ENCODE results near the gene SP2.
"Not testable (repeated sequence)": the region's sequence is repeated elsewhere in the genome, so short reads cannot be mapped to it uniquely, and the experiment has no call there.

Gene SP2

DNA sequence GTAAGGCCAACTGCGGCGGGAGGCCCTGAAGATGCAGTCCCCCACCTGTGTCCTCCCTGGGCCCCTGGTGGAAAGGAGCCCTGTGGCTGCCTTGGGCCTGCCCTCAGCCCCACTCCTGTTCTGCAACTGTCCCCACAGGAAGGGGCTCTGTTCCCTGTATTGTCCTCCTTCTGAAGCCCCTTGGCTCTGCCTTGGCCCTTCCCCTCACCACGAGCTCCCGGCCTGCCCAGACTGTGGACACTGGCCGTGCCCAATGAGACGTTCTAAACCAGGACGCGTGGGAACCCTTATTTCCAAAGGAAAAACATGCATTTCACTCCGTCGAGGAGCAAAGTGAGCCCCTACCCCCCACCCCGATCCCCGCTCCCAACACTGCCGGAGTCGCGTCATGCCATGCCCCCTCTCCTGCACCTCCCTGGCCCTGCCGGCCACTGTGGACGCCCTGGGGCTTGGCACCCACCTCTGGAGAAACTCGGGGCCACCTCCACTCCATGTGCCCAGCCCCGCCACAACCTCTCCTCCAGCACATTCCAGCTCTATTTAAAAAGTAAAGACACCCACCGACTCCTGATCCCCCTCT is 31.9 kb downstream of the SP2 start:
- Histone ChIP-seq H3K27ac (ENCODE audit: low read depth, low read length, severe bottlenecking) (no peak overlapping the region), H3K4me3 (ENCODE audit: extremely low read depth, insufficient read depth, low read length, poor library complexity, severe bottlenecking) (no peak overlapping the region), H3K4me1 (ENCODE audit: control insufficient read depth, insufficient read depth, low read length, poor library complexity, severe bottlenecking) (no peaks in the 10 kb centered on the region), H3K36me3 (ENCODE audit: control insufficient read depth, insufficient read depth, low read length) (peaks cover 46% of the 10 kb centered on the region), H3K9me3 (ENCODE audit: control insufficient read depth, low read length) (no peaks in the 10 kb centered on the region)
- 97 to 100% methylated on average over 5 to 18 of the region's 20 CpGs for WGBS, 2 experiments (ENCODE audit: insufficient coverage in 2 of 2)

- Histone ChIP-seq H3K9me3 (ENCODE audit: control insufficient read depth, low read length) (no peaks in the 10 kb centered on the region), H3K27ac (ENCODE audit: low read depth, low read length, severe bottlenecking) (no peak overlapping the region), H3K4me3 (ENCODE audit: extremely low read depth, insufficient read depth, low read length, poor library complexity, severe bottlenecking) (no peak overlapping the region), H3K36me3 (ENCODE audit: control insufficient read depth, insufficient read depth, low read length) (peaks cover 41% of the 10 kb centered on the region), H3K4me1 (ENCODE audit: control insufficient read depth, insufficient read depth, low read length, poor library complexity, severe bottlenecking) (no peaks in the 10 kb centered on the region)
- WGBS, 2 experiments (ENCODE audit: insufficient coverage in 2 of 2), result no CpG with 5 or more reads among the region's 2 CpGs
Observed at GRCh38 chr17:47928415-47928814, 32.4 kb downstream of the SP2 start.

DNA sequence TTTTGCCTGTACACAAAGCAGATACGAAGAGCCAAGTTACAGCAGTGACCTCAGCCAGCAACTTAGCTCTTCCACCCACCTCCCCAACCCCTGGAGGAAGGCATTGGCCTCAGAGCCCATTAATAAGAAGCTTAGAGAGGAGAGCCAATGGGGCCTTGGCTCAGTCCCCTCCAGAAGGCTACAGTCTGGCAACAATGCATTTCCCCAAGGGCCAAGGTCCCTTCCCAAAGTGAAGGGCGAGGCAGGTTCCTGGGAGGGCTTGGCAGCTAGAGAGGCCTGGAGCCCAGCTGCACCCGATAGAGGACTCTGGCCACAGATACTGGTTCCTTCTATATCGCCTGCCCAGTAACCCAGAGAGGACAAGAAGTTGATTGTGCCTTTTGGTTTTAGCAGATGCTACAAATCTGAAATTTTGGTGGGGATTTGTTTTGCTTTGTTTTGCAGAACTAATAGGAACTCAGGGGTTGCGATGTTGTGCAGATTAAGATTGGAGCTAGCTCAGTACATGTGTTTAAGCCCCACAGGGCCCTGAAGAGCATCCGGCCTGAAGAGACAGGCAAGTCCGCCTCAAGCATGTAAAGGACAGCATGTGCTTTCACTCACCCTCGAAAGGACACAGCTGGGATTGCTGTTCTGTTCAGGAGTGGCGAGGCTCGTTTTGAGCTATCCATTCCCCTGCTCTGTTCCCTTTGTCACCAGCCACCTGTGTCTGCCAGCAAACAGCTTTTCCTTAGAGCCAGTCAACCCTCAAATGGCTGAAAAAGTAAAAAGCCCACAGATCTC is 33.4 kb downstream of the SP2 start:
- WGBS, 2 experiments (ENCODE audit: insufficient coverage in 2 of 2), result 78 to 89% methylated on average over 8 to 10 of the region's 10 CpGs
- Histone ChIP-seq H3K9me3 (ENCODE audit: control insufficient read depth, low read length) (no peaks in the 10 kb centered on the region), H3K27ac (ENCODE audit: low read depth, low read length, severe bottlenecking) (no peak overlapping the region), H3K4me3 (ENCODE audit: extremely low read depth, insufficient read depth, low read length, poor library complexity, severe bottlenecking) (no peak overlapping the region), H3K4me1 (ENCODE audit: control insufficient read depth, insufficient read depth, low read length, poor library complexity, severe bottlenecking) (no peaks in the 10 kb centered on the region), H3K36me3 (ENCODE audit: control insufficient read depth, insufficient read depth, low read length) (peaks cover 33% of the 10 kb centered on the region)

GRCh38 chr17:47931848-47932247 is 35.8 kb downstream of the SP2 start:
- H3K27ac ChIP-seq (ENCODE audit: low read depth, low read length, severe bottlenecking), result no peak overlapping the region
- H3K4me3 ChIP-seq (ENCODE audit: extremely low read depth, insufficient read depth, low read length, poor library complexity, severe bottlenecking), result no peak overlapping the region
- WGBS, 2 experiments (ENCODE audit: insufficient coverage in 2 of 2), result 86 to 93% methylated on average over 1 to 2 of the region's 4 CpGs
- no peaks in the 10 kb centered on the region for H3K9me3 ChIP-seq (ENCODE audit: control insufficient read depth, low read length)
- H3K4me1 ChIP-seq (ENCODE audit: control insufficient read depth, insufficient read depth, low read length, poor library complexity, severe bottlenecking), result no peaks in the 10 kb centered on the region
- peaks cover 10% of the 10 kb centered on the region for H3K36me3 ChIP-seq (ENCODE audit: control insufficient read depth, insufficient read depth, low read length)

GRCh38 chr17:47934856-47935255 is 38.8 kb downstream of the SP2 start:
- Histone ChIP-seq H3K27ac (ENCODE audit: low read depth, low read length, severe bottlenecking) (no peak overlapping the region), H3K36me3 (ENCODE audit: control insufficient read depth, insufficient read depth, low read length) (no peaks in the 10 kb centered on the region), H3K4me1 (ENCODE audit: control insufficient read depth, insufficient read depth, low read length, poor library complexity, severe bottlenecking) (no peaks in the 10 kb centered on the region), H3K9me3 (ENCODE audit: control insufficient read depth, low read length) (no peaks in the 10 kb centered on the region), H3K4me3 (ENCODE audit: extremely low read depth, insufficient read depth, low read length, poor library complexity, severe bottlenecking) (no peak overlapping the region)
- WGBS, 2 experiments (ENCODE audit: insufficient coverage in 2 of 2), result 93 to 100% methylated on average over 1 of the region's 1 CpG

DNA sequence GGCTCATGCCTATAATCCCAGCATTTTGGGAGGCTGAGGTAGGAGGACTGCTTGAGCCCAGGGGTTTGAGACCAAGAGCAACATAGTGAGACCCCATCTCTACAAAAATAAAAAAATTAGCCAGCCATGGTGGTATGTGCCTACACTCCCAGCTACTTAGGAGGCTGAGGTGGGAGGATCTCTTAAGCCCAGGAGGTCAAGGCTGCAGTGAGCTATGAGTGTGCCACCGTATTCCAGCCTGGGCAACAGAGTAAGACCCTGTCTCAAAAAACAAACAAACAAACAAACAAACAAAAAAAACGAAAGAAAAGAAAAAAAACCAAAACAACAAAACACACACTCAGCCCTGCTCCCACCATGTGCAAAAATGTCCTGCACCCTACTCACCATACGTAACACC is 39.4 kb downstream of the SP2 start:
- not testable (repeated sequence) for H3K4me3 ChIP-seq (ENCODE audit: extremely low read depth, insufficient read depth, low read length, poor library complexity, severe bottlenecking); H3K27ac ChIP-seq (ENCODE audit: low read depth, low read length, severe bottlenecking); H3K4me1 ChIP-seq (ENCODE audit: control insufficient read depth, insufficient read depth, low read length, poor library complexity, severe bottlenecking); H3K9me3 ChIP-seq (ENCODE audit: control insufficient read depth, low read length); H3K36me3 ChIP-seq (ENCODE audit: control insufficient read depth, insufficient read depth, low read length)
- no CpG with 5 or more reads among the region's 3 CpGs for WGBS, 2 experiments (ENCODE audit: insufficient coverage in 2 of 2)

DNA sequence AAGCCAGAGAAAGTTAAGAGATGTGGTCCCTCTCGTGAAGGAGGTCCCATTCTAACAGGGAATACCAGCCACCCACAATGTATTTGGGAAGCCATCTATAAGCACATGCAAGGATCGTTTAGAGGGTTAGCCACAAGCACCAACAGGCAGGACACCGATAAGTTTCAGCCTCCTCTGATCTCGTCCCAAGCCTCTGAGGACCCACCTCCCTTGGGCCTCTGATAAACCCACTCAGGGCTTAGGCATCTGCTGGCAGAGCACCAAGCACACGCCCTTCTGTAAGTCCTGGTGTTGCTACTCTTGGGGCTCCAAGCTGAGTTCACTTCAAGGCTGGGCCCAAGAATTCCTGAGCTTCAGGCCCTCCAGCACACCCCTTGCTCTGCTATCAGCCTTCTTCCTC is 39.9 kb downstream of the SP2 start:
- H3K36me3 ChIP-seq (ENCODE audit: control insufficient read depth, insufficient read depth, low read length), result no peaks in the 10 kb centered on the region
- H3K27ac ChIP-seq (ENCODE audit: low read depth, low read length, severe bottlenecking), result no peak overlapping the region
- H3K4me1 ChIP-seq (ENCODE audit: control insufficient read depth, insufficient read depth, low read length, poor library complexity, severe bottlenecking), result no peaks in the 10 kb centered on the region
- WGBS, 2 experiments (ENCODE audit: insufficient coverage in 2 of 2), result 84 to 93% methylated on average over 4 to 5 of the region's 5 CpGs
- no peaks in the 10 kb centered on the region for H3K9me3 ChIP-seq (ENCODE audit: control insufficient read depth, low read length)
- H3K4me3 ChIP-seq (ENCODE audit: extremely low read depth, insufficient read depth, low read length, poor library complexity, severe bottlenecking), result no peak overlapping the region

- H3K27ac ChIP-seq (ENCODE audit: low read depth, low read length, severe bottlenecking), result no peak overlapping the region
- H3K4me1 ChIP-seq (ENCODE audit: control insufficient read depth, insufficient read depth, low read length, poor library complexity, severe bottlenecking), result peaks cover 7% of the 10 kb centered on the region
- 89 to 97% methylated on average over 3 to 4 of the region's 5 CpGs for WGBS, 2 experiments (ENCODE audit: insufficient coverage in 2 of 2)
- no peak overlapping the region for H3K4me3 ChIP-seq (ENCODE audit: extremely low read depth, insufficient read depth, low read length, poor library complexity, severe bottlenecking)
- no peaks in the 10 kb centered on the region for H3K9me3 ChIP-seq (ENCODE audit: control insufficient read depth, low read length)
- no peaks in the 10 kb centered on the region for H3K36me3 ChIP-seq (ENCODE audit: control insufficient read depth, insufficient read depth, low read length)
Observed at GRCh38 chr17:47937941-47938340, 41.9 kb downstream of the SP2 start.

DNA sequence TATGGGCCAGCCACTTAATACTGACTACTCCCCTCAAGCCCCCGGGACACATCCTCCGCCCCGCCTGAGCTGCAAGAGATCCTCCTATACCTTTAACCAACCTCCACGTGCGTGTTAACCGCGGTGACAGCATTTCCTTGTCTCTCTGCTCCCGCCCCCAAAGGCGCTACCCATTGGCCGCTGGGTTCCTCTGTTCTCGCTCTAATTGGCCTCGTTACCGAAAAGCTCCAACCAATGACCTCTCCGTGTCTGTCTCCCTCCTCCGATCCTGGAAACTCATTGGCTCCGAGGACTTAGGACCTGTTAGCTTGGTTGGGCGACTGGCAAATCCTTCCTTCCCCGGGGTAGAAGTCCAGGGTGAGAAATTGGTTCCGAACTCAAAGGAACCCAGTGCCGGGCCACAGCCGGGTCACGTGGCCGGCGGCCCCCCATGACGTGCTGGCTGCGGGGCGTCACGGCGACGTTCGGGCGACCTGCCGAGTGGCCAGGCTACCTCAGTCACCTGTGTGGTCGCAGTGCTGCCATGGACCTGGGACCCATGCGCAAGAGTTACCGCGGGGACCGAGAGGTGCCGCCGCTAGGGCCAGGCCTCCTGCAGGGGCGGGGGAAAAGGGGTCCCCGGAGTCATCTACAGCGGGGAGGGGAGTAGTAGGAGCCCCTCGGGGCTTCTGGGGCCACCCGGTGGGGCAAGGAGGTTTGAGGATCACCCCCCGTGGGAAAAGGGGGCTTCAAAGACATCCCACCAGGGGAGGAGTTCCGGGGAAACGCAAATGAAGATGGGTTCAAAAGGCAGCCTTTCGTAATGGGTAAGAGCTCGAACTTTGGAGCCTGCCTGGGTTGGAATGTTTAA is 45.4 kb downstream of the SP2 start, which contains the start of gene PNPO:
TSS of gene PNPO (plus strand) at position 326 of the 850 bp plus-strand sequence. CDS start at position 431, 105 bp downstream.
- Histone ChIP-seq H3K9me3 (ENCODE audit: control insufficient read depth, low read length) (no peaks in the 10 kb centered on the region), H3K4me3 (ENCODE audit: extremely low read depth, insufficient read depth, low read length, poor library complexity, severe bottlenecking) (peak within 1 kb of the TSS; percentile 60), H3K36me3 (ENCODE audit: control insufficient read depth, insufficient read depth, low read length) (no peaks in the 10 kb centered on the region), H3K4me1 (ENCODE audit: control insufficient read depth, insufficient read depth, low read length, poor library complexity, severe bottlenecking) (peaks cover 7% of the 10 kb centered on the region), H3K27ac (ENCODE audit: low read depth, low read length, severe bottlenecking) (no peak within 1 kb of the TSS)
- WGBS, 2 experiments (ENCODE audit: insufficient coverage in 2 of 2), result 7 to 15% methylated on average over 37 to 43 of the region's 50 CpGs

DNA sequence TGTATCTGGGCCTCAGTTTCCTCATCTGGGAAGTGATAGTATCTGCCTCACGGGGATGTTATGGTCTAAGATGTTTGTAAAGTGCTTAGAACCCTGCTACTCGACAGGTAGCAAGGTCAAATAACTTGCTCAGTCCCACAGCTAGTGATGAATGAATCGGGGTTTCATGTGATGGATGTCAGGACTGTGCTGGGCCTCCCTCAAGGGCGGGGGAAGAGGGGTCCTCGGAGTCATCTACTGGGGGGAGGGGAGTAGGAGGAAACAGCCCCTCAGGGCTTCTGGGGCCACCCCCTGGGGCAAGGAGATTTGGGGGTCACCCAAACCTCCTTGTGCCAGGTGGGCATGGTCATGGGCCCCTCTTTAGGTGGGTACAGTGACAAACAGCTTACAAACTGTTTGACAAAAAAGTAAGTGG is 46.1 kb downstream of the SP2 start:
- H3K4me1 ChIP-seq (ENCODE audit: control insufficient read depth, insufficient read depth, low read length, poor library complexity, severe bottlenecking), result peaks cover 7% of the 10 kb centered on the region
- 51 to 57% methylated on average over 3 of the region's 5 CpGs for WGBS, 2 experiments (ENCODE audit: insufficient coverage in 2 of 2)
- peak overlapping the region; percentile 60 for H3K4me3 ChIP-seq (ENCODE audit: extremely low read depth, insufficient read depth, low read length, poor library complexity, severe bottlenecking)
- no peak overlapping the region for H3K27ac ChIP-seq (ENCODE audit: low read depth, low read length, severe bottlenecking)
- H3K36me3 ChIP-seq (ENCODE audit: control insufficient read depth, insufficient read depth, low read length), result no peaks in the 10 kb centered on the region
- no peaks in the 10 kb centered on the region for H3K9me3 ChIP-seq (ENCODE audit: control insufficient read depth, low read length)
